H1 (cell line): ENCODE measurements around the gene FGD5. TPM values are rescaled to one million over a fixed set of nuclear protein-coding genes. Genes with fewer than 3 reads are reported as not detected.

Source experiments
- CTCF ChIA-PET: fragments of 300-600 bp; sonication (Branson Sonifier 250); formaldehyde crosslinking; loops from one replicate; lab custom pipeline; 2021; ENCODE audit not compliant: partially characterized antibody; lab: Charles Lee
- POLR2A ChIA-PET: fragments of 300-600 bp; sonication (Branson Sonifier 250); formaldehyde crosslinking; loops from one replicate; lab custom pipeline; 2021; ENCODE audit warnings: inconsistent platforms; ENCODE audit not compliant: partially characterized antibody; lab: Charles Lee
- DNase-seq, 2 experiments: peaks; one replicate each; pipeline versions ENCODE4 v3.0.0 to v3.0.0-alpha.2; 2010 to 2022; ENCODE audit warnings: low spot score in 2 of 2, low read depth in 1 of 2, mixed read lengths in 1 of 2
- FAIRE-seq: peaks from 2 replicates; lab custom pipeline; 2011; peaks lifted over from hg19 to GRCh38; lab: Jason Lieb, UNC
- H2AFZ ChIP-seq: 2 replicates; pipeline ENCODE4 v1.8.1; 2012; ENCODE audit warnings: low read length, inconsistent platforms
- H2AK5ac ChIP-seq: 2 replicates; pipeline ENCODE4 v1.6.1; 2013; ENCODE audit warnings: low read depth, low read length
- H2BK120ac ChIP-seq: replicated peaks from 2 replicates; pipeline ENCODE3; 2013; ENCODE audit warnings: low read depth, low read length, inconsistent platforms
- H2BK12ac ChIP-seq: 2 replicates; pipeline ENCODE4 v1.6.1; 2013; ENCODE audit warnings: low read depth, low read length
- H2BK15ac ChIP-seq: 2 replicates; pipeline ENCODE4 v1.6.1; 2013; ENCODE audit warnings: low read length
- H2BK20ac ChIP-seq: 2 replicates; pipeline ENCODE4 v1.6.1; 2013; ENCODE audit warnings: low read length
- H2BK5ac ChIP-seq: 2 replicates; pipeline ENCODE4 v1.6.1; 2013; ENCODE audit warnings: low read depth, low read length
- H3K14ac ChIP-seq: 2 replicates; pipeline ENCODE4 v1.6.1; 2013; ENCODE audit warnings: inconsistent platforms; ENCODE audit not compliant: insufficient read length
- H3K18ac ChIP-seq: 2 replicates; pipeline ENCODE4 v1.6.1; 2013; ENCODE audit warnings: low read length; ENCODE audit errors: extremely low read depth
- H3K23ac ChIP-seq: 2 replicates; pipeline ENCODE4 v1.6.1; 2013; ENCODE audit warnings: inconsistent platforms; ENCODE audit not compliant: insufficient read length
- H3K23me2 ChIP-seq: 2 replicates; pipeline ENCODE4 v1.6.1; 2013; ENCODE audit warnings: low read depth, low read length
- H3K27ac ChIP-seq: 2 replicates; pipeline ENCODE4 v1.6.1; 2011; ENCODE audit warnings: low read depth, low read length, inconsistent platforms
- H3K27me3 ChIP-seq, 4 experiments: replicated peaks in 1 of 4; 1 replicate in 1 of 4; 2 replicates in 3 of 4; pipeline versions ENCODE4 v1.6.1 to v1.8.1; 2011 to 2013; ENCODE audit warnings: low read length in 3 of 4, mild to moderate bottlenecking in 3 of 4, inconsistent platforms in 2 of 4, mixed read lengths in 2 of 4, moderate library complexity in 1 of 4; ENCODE audit not compliant: control insufficient read depth in 3 of 4, insufficient read depth in 3 of 4; ENCODE audit errors: extremely low read depth in 1 of 4
- H3K36me3 ChIP-seq, 4 experiments: 2 replicates each; pipeline versions ENCODE4 v1.6.1 to v1.8.1; 2011 to 2013; ENCODE audit warnings: mild to moderate bottlenecking in 4 of 4, low read length in 3 of 4, moderate library complexity in 2 of 4, control low read depth in 1 of 4, inconsistent platforms in 1 of 4; ENCODE audit not compliant: insufficient read depth in 4 of 4, control insufficient read depth in 2 of 4
- H3K4ac ChIP-seq: replicated peaks from 2 replicates; pipeline ENCODE3; 2013; ENCODE audit warnings: low read length, low read depth, mixed read lengths, inconsistent platforms; ENCODE audit not compliant: insufficient read length
- H3K4me1 ChIP-seq, 4 experiments: replicated peaks in 1 of 4; 1 replicate in 1 of 4; 2 replicates in 3 of 4; pipeline versions ENCODE4 v1.6.1 to v1.8.1; 2011 to 2013; ENCODE audit warnings: low read length in 3 of 4, inconsistent platforms in 2 of 4, mixed read lengths in 1 of 4; ENCODE audit not compliant: insufficient read depth in 4 of 4, control insufficient read depth in 3 of 4
- H3K4me2 ChIP-seq, 2 experiments: 2 replicates each; pipeline versions ENCODE4 v1.6.1 to v1.8.1; 2011 to 2013; ENCODE audit warnings: low read depth in 2 of 2, low read length in 2 of 2, control low read depth in 1 of 2, inconsistent platforms in 1 of 2, mild to moderate bottlenecking in 1 of 2; ENCODE audit not compliant: insufficient read depth in 1 of 2
- H3K4me3 ChIP-seq, 4 experiments: fragments of 200-600, 300-600 bp in 1 of 4; sonication (generic), shearing (Covaris generic), sonication (Bioruptor Twin) in 1 of 4; 2 replicates each; pipeline versions ENCODE4 v1.5.1 to v1.8.1; 2011 to 2016; ENCODE audit warnings: low read length in 4 of 4, low read depth in 3 of 4, control low read depth in 2 of 4, inconsistent platforms in 2 of 4, mild to moderate bottlenecking in 2 of 4, mixed read lengths in 1 of 4, moderate library complexity in 1 of 4; ENCODE audit not compliant: insufficient read depth in 2 of 4; ENCODE audit errors: extremely low read depth in 1 of 4
- H3K56ac ChIP-seq: replicated peaks from 2 replicates; pipeline ENCODE3; 2013; ENCODE audit warnings: low read depth, mild to moderate bottlenecking, mixed read lengths, low read length, inconsistent platforms; ENCODE audit not compliant: insufficient read length
- H3K79me1 ChIP-seq: 2 replicates; pipeline ENCODE4 v1.6.1; 2013; ENCODE audit warnings: low read depth, low read length, control low read depth
- H3K79me2 ChIP-seq, 2 experiments: 2 replicates each; pipeline versions ENCODE4 v1.6.1 to v1.8.1; 2012 to 2013; ENCODE audit warnings: low read length in 2 of 2, mild to moderate bottlenecking in 2 of 2, inconsistent platforms in 1 of 2; ENCODE audit not compliant: insufficient read depth in 2 of 2, control insufficient read depth in 1 of 2
- H3K9ac ChIP-seq, 4 experiments: replicated peaks in 1 of 4; 1 replicate in 1 of 4; 2 replicates in 3 of 4; pipeline versions ENCODE4 v1.6.1 to v1.8.1; 2011 to 2013; ENCODE audit warnings: low read depth in 3 of 4, low read length in 3 of 4, control low read depth in 2 of 4, mild to moderate bottlenecking in 2 of 4, moderate library complexity in 2 of 4, inconsistent platforms in 1 of 4; ENCODE audit errors: extremely low read depth in 1 of 4
- H3K9me3 ChIP-seq, 2 experiments: 2 replicates each; pipeline versions ENCODE4 v1.6.1 to v1.8.1; 2012 to 2013; ENCODE audit warnings: mild to moderate bottlenecking in 2 of 2, moderate library complexity in 2 of 2, control low read depth in 1 of 2, inconsistent platforms in 1 of 2, low read depth in 1 of 2, low read length in 1 of 2, mixed read lengths in 1 of 2; ENCODE audit not compliant: insufficient read depth in 2 of 2
- H4K20me1 ChIP-seq, 2 experiments: replicated peaks in 1 of 2; 2 replicates each; pipeline versions ENCODE3 to v1.8.1; 2011 to 2013; ENCODE audit warnings: inconsistent platforms in 2 of 2, low read length in 2 of 2, mild to moderate bottlenecking in 1 of 2; ENCODE audit not compliant: insufficient read depth in 2 of 2, control insufficient read depth in 1 of 2
- H4K5ac ChIP-seq: 2 replicates; pipeline ENCODE4 v1.6.1; 2013; ENCODE audit warnings: low read length, low read depth, mixed read lengths, inconsistent platforms; ENCODE audit not compliant: insufficient read length
- H4K8ac ChIP-seq: 2 replicates; pipeline ENCODE4 v1.8.0; 2013; ENCODE audit warnings: mild to moderate bottlenecking, moderate library complexity, low read length, inconsistent platforms; ENCODE audit not compliant: insufficient read depth; ENCODE audit errors: extremely low read depth
- H4K91ac ChIP-seq: replicated peaks from 2 replicates; pipeline ENCODE3; 2013; ENCODE audit warnings: low read length, mixed read lengths, inconsistent platforms; ENCODE audit not compliant: insufficient read length
- BACH1 ChIP-seq: IDR thresholded peaks from 2 replicates; pipeline ENCODE4 v1.6.1; 2012; ENCODE audit warnings: low read length, improper control_type of control experiment
- CEBPB ChIP-seq: IDR thresholded peaks from 2 replicates; pipeline ENCODE4 v1.6.1; 2012; ENCODE audit warnings: low read depth, low read length
- CHD2 ChIP-seq: IDR thresholded peaks from 2 replicates; pipeline ENCODE4 v1.6.1; 2012; ENCODE audit warnings: low read length, improper control_type of control experiment
- CTBP2 ChIP-seq: IDR thresholded peaks from 2 replicates; pipeline ENCODE4 v1.7.0; 2011; ENCODE audit warnings: borderline replicate concordance, mild to moderate bottlenecking, moderate library complexity, mixed read lengths, low read length; ENCODE audit not compliant: insufficient read depth, insufficient read length
- GABPA ChIP-seq: IDR thresholded peaks from 2 replicates; pipeline ENCODE4 v1.6.1; 2011; ENCODE audit warnings: mild to moderate bottlenecking, low read length, moderate library complexity, borderline replicate concordance; ENCODE audit not compliant: insufficient read depth
- KDM1A ChIP-seq: fragments of 200-600, 300-600 bp; sonication (generic); IDR thresholded peaks from 2 replicates; pipeline ENCODE4 v1.7.1; 2016; ENCODE audit warnings: mild to moderate bottlenecking, low read length, borderline replicate concordance
- KDM4A ChIP-seq: IDR thresholded peaks from one replicate; pipeline ENCODE4 v1.7.1; 2012; ENCODE audit warnings: low read depth, mild to moderate bottlenecking, moderate library complexity, low read length, inconsistent platforms; ENCODE audit not compliant: severe bottlenecking
- MAFK ChIP-seq: IDR thresholded peaks from 2 replicates; pipeline ENCODE4 v1.6.1; 2012; ENCODE audit warnings: low read depth, mild to moderate bottlenecking, improper control_type of control experiment, low read length
- PHF8 ChIP-seq: fragments of 200-600 bp; sonication (generic); conservative IDR thresholded peaks from 2 replicates; pipeline ENCODE4 v1.7.1; 2012; ENCODE audit warnings: low read depth, mild to moderate bottlenecking, inconsistent platforms, low read length, moderate library complexity
- POLR2AphosphoS5 ChIP-seq: IDR thresholded peaks from 2 replicates; pipeline ENCODE4 v1.6.1; 2011; ENCODE audit warnings: low read depth, low read length
- RXRA ChIP-seq: IDR thresholded peaks from 2 replicates; pipeline ENCODE4 v1.6.1; 2011; ENCODE audit warnings: low read depth, mild to moderate bottlenecking, low read length, moderate library complexity; ENCODE audit not compliant: insufficient read depth
- SIRT6 ChIP-seq: IDR thresholded peaks from one replicate; pipeline ENCODE4 v1.7.1; 2012; ENCODE audit warnings: low read length, inconsistent platforms
- SP4 ChIP-seq: IDR thresholded peaks from 2 replicates; pipeline ENCODE4 v1.6.1; 2012; ENCODE audit warnings: low read length, inconsistent platforms
- WGBS, 2 experiments: shearing (Covaris generic) in 1 of 2; methylation state at CpG; one replicate each; pipeline versions ENCODE4 v1.1.6 to v1.1.7; 2013 to 2015; ENCODE audit warnings: low lambda C conversion rate in 2 of 2, mixed read lengths in 2 of 2, inconsistent platforms in 1 of 2, low coverage in 1 of 2, missing lambda C conversion rate in 1 of 2; ENCODE audit not compliant: insufficient replicate concordance in 2 of 2, insufficient coverage in 1 of 2, insufficient read length in 1 of 2; ENCODE audit errors: extremely low coverage in 1 of 2, missing lambda C conversion rate in 1 of 2; 5-methylcytosine and 5-hydroxymethylcytosine counted together
- polyA plus RNA-seq, 7 experiments: library from polyadenylated mRNA; depleted of rRNA in 3 of 7; stranded (reverse) in 5 of 7; unstranded in 2 of 7; fragments of >200 nt in 5 of 7; fragments of 200-250 nt in 2 of 7; gene quantifications; 1 replicate in 5 of 7; 2 replicates in 1 of 7; 4 replicates in 1 of 7; pipeline versions ENCODE4 v1.2.1 to v1.2.3, GENCODE V29; 2011 to 2013; ENCODE audit warnings: missing spikeins in 2 of 7, mixed read lengths in 2 of 7
- total RNA-seq: library from RNA; stranded (reverse); fragmentation: NEBNext Ultra II Directional; extraction: Animal tissue kit (Norgen Biotek cat#: 25700); gene quantifications from 2 replicates; pipeline ENCODE4 v1.2.1, GENCODE V29; 2021
- TF ChIP-seq, protein P1 (sequence below): IDR thresholded peaks from 2 replicates; pipeline ENCODE4 v1.6.1; 2011; ENCODE audit warnings: low read length, improper control_type of control experiment

The FGD5 gene
- total and polyA plus RNA-seq, 2 of the 8 experiments (the other 6 are each of a cell fraction or from before 2014, with no cell fraction given), result 4.7 to 14.3 TPM

DNA sequence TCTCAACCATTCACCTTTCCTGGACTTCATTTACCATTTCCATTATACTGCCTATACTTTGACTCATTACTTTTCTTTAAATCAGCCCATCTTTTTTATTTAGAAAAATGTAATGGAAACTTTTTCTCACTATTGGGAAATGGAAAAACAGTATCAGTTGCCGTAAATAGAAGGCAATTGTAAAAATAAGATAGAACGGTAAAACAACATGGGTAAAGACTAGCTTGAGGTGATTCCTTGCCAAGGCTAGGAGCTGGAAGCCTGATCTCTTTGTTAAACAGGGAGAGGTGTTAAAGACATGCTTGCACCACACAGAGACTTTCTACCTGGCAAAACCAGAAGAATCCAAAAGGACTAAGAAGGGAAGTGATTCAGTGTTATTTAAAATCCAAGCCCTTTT, 5.9 kb downstream of the FGD5 start:
- peaks cover 2% of the 10 kb centered on the region; the same call in 1 of the 2 replicates for H3K23me2 ChIP-seq
- H2AK5ac ChIP-seq, result no peak overlapping the region
- no peaks in the 10 kb centered on the region for H3K9me3 ChIP-seq
- H2BK5ac ChIP-seq, result no peak overlapping the region
- FAIRE-seq, result no peak
- no peaks in the 10 kb centered on the region for H3K36me3 ChIP-seq
- no peak overlapping the region for H2BK15ac ChIP-seq
- CTCF ChIA-PET, result interaction anchor here (0.7 to 2.1 kb wide), 4 partner anchors 12 to 109 kb away, joined by 3 to 11 read pairs (median 4); no protein-coding TSS in a partner anchor
- H2AFZ ChIP-seq, result no peak overlapping the region
- no peak overlapping the region for H3K4me3 ChIP-seq
- no peak overlapping the region for H4K91ac ChIP-seq
- no peak overlapping the region for H3K18ac ChIP-seq
- H3K4me2 ChIP-seq, result no peak overlapping the region
- no peak overlapping the region for H3K14ac ChIP-seq
- no peak overlapping the region for H3K23ac ChIP-seq
- H4K8ac ChIP-seq, result no peak overlapping the region
- POLR2A ChIA-PET, result no interaction called here
- no peak overlapping the region for H3K9ac ChIP-seq
- no peak overlapping the region for H3K4ac ChIP-seq
- no peaks in the 10 kb centered on the region; the same call in 1 of the 2 replicates for H3K79me1 ChIP-seq
- H3K79me2 ChIP-seq, result no peaks in the 10 kb centered on the region; a peak in 1 of 4 replicates
- H2BK20ac ChIP-seq, result no peak overlapping the region
- H3K27me3 ChIP-seq, result no peaks in the 10 kb centered on the region
- no peak overlapping the region for H3K56ac ChIP-seq
- peaks cover 0 to 2% of the 10 kb centered on the region in 2 experiments for H4K20me1 ChIP-seq
- peaks cover 3 to 8% (median 5%) of the 10 kb centered on the region in 4 experiments; a peak in 6 of 7 replicates for H3K4me1 ChIP-seq
- H3K27ac ChIP-seq, result no peak overlapping the region
- H4K5ac ChIP-seq, result no peak overlapping the region
- no peak overlapping the region for H2BK12ac ChIP-seq
- no peak for DNase-seq
- H2BK120ac ChIP-seq, result no peak overlapping the region
- 91% methylated on average over 2 of the region's 2 CpGs; no CpG with 5 or more reads in 1 of the 2 experiments for WGBS, 2 experiments
- TF ChIP-seq MAFK (no peak), CTBP2 (no peak), GABPA (no peak), SIRT6 (no peak), KDM4A (no peak), KDM1A (no peak), SP4 (no peak), PHF8 (no peak), RXRA (no peak), BACH1 (no peak), CHD2 (no peak), CEBPB (no peak), POLR2AphosphoS5 (no peak)
- TF ChIP-seq, protein P1, sequence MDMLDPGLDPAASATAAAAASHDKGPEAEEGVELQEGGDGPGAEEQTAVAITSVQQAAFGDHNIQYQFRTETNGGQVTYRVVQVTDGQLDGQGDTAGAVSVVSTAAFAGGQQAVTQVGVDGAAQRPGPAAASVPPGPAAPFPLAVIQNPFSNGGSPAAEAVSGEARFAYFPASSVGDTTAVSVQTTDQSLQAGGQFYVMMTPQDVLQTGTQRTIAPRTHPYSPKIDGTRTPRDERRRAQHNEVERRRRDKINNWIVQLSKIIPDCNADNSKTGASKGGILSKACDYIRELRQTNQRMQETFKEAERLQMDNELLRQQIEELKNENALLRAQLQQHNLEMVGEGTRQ, result no peak
